HG03108 (cell line): Measurements from ENCODE around the gene EIF1.

Source experiments
- ATAC-seq: cut with Tn5 transposase; IDR thresholded peaks from one replicate; pipeline ENCODE4 v1.9.1; 2021; ENCODE audit warnings: moderate library complexity; ENCODE audit not compliant: unreplicated experiment

EIF1 gene

DNA sequence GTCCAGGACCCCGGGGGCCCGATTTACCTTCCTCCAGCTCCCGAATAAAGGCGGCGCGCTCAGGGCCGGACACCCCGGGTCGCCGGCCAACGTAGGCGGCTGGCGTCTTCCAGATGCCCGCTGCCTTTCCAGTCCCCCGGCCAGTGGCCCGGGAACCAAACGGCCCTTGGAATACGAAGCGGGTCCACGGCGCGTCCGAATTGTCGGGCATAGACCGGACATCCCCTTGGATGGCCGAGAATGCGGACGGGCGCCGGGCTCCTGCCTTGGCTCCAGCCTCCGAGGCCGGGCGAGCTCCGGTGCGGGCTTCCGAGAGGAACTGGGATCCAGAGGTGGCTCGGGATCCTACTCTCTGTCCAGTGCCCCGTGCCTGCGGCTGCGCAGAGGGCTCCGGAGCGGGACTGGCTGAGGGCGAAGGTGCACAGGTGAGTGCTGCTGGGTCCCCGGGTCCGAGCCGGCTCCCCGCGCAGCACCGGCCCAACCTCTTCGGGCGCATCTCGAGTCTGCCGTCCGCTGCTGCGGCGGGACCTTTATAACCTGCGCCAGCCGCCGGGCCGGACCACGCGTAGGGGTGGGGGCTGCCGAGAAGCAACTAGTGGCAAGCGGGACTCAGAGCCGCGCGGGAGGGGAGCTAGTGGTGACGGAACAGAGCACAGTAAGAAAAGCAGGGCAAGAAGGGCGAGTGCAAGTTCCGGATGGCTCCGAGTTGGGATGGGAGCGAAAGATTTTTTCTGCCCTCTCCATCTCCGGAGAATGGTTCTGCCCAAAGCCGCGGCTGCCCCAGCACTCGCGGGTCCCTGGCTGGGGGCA, 45.7 kb downstream of the EIF1 start, which contains the start of gene HAP1:
Gene HAP1, minus strand, starts transcription at position 505 of the 810 bp plus-strand sequence. Its CDS starts 9 bp downstream, at position 496.
- ATAC-seq: no peak

DNA sequence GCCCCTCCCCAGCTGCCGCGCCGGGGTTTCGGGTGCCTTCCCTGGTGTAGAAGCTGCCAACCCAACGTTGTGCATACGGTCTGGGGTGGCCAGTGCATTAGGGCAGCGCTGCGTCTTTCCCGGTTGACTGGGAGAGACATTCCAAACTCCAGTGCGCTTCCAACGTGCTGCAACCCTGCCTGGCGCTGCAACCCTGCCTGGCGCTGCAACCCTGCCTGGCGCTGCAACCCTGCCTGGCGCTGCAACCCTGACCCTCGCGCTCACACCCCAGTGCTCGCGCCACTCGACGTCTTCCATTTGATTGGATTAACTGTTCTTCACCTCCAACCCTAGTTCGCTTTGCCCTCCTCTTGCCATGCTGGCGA, 46.2 kb downstream of the EIF1 start:
- ATAC-seq: no peak

DNA sequence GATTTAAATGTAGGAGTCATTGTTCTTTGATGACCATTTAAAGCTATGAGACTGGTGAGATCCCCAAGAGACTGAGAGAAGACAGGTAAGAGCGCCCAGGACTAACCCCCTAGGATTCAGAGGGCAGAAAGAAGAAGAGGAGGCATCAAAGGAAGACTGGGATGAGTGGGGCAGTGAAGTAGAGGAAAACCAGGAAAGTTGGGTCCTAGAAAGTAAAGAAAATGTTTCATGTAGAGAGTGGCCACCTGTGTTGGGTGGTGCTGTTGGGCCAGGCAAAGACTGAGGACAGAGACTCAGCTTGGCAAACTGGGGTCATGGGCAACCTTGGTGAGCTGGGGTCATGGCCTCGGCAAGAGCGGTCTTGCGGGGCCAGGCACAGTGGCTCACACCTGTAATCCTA, 47.1 kb downstream of the EIF1 start:
- no peak for ATAC-seq

DNA sequence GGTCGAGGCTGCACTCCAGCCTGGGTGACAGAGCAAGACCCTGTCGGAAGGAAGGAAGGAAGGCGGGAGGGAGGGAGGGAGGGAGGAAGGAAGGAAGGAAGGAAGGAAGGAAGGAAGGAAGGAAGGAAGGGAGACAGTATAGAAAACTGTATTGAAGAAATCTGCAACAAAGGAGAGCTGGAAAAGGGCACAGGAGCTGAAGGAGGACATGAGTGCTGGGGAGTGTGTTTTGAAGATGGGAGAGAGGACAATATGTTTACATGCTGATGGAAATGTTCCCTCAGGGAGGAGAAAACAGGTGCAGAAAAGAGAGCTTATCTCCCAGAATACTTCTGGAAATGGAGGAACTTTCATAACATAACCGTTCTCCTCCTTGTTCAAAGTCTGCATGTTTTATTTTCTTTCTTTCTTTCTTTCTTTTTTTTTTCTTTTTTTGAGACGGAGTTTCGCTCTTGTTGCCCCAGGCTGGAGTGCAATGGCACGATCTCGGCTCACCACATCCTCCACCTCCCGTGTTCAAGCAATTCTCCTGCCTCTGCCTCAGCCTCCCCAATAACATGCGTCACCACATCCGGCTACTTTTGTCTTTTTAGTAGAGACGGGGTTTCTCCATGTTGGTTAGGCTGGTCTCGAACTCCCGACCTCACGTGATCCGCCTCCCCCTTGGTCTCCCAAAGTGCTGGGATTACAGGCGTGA, 48.4 kb downstream of the EIF1 start:
- no peak for ATAC-seq

DNA sequence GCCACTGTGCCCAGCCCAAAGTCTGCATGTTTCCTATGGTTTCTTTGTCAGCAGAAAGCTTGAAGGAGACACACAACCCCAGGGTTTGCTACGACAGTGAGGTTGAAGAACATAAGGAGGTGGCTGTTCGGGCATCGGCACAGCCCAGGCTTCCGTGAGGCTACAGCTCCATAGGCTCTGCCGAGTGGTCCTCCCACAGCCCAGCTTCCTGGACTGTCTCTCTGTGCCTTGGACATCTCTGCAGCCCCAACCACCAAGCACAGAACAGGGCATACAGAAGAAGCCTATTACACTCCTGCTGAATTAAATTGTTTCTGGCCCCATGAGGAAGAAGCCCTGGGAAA, 49.0 kb downstream of the EIF1 start:
- ATAC-seq: no peak

DNA sequence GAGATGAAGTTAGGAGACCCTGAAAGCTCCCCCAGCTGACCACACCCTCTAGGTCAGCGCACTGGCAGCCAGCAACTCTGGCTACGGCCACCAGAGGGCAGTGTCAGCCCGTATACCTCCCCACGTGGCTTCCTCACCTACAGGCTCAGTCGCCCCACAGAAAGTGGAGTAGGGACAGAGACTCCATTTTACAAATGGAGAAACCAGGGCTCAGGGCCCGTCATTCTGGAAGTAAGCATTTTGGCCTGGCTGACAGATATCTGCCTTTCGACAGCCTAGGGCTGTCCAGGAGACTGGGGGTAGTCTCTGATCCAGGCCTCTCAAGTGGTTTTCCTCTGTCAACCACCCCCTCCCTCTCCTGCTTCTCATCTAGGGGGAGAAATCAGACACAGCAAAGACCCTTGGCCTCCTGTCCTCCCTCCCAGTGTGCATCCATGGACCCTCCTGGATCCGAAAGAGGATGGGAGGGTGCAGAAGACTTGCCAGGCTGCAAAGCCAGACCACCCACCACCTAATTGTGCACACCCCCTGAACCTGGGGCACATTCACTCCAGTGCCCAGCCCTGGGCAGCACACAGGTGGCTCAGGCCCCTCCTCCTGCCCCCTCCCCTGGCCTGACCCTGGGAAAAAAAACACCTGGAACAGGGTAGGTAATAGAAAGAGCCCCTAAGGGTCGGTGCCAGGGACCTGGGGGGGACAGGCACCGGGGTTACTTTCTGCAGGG, 49.6 kb downstream of the EIF1 start:
- no peak for ATAC-seq

DNA sequence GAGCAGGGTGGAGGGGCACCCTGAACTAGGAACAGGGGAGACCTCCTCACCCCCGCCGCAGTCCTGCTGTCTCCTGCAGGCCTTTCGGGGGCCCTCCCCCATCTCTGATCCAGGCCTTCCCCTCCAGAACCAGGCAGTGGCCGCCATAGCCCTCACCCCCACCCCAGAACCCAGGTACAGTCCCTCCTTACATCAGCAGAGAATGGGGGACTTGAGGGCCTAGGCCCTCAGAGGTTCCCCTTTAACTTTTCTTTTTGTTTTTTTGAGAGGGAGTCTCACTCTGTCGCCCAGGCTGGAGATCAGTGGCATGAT, 50.1 kb downstream of the EIF1 start:
- ATAC-seq: no peak

DNA sequence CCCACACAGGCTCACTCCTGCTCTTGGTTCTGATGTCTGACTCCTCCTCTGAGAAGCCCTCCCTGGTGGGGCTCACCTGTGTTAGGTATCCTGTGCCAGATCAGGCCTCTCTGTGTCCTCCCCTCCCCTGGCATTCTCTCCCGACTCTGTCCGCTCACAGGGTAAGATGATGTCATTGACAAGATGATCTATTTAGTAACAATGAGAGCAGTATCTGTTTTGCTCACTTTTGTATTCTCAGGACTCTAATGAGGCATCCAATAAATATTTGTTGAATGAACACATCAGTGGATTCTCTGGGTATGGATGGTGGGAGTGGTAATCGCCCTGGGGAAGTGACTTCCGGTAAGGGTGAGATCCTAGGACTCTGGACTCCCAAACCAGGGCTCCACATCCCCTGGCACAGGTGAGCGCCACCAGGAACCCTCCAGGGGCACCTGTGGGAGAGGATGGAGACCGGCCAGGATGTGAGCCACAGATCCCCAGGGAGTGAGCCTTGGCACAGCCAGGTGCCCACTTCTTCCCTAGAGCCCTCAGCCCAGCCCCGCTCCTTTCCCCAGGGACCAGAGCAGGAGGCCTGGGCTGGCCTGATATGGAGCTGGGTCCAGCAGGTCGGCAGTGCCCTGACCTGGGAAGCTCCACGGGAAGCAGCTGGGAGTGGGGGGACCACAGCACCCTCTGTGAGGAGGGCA, 51.1 kb downstream of the EIF1 start:
- ATAC-seq: no peak

DNA sequence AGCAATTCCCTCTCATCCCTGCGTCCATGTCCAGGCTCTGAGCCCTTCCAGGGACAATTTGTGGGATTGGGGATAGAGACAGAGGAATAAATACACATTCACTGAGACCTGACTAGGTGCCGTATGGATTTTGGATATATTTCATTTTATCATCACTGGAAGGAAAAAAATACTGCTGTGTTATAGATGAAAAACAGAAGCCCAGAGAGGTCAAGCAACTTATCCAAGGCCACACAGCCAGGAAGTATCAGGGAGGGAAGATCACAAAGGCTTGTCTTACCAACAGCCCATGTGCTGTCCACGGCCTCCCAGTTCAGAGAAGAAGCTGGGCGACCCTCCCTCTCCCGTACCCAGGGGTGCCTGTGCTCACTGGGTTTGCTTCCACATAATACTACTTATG, 51.8 kb downstream of the EIF1 start:
- ATAC-seq: no peak

DNA sequence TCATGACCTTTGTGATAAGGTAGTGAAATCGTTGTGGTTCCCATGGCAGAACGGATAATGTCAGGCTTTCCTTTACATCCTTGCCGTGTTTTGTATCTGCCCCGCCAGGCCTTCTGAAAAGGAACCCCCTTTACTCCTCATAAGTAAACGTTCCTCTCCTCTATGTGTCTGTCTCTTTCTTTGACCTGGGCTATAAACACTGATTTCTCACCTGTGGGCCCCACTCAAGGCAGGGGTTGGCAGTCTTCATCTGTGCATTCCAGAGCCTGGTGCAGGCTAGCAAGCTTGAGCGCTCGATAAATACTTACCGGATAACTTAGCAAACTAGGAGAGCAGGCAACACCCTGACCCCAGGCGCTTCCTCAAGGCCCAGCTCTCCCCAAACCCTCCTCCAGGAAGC, 53.0 kb downstream of the EIF1 start:
- no peak for ATAC-seq
